OCI-LY7 (cell line): ENCODE data around the gene MYBL2. TPM values are rescaled to one million over a fixed set of nuclear protein-coding genes. Genes with fewer than 3 reads are reported as not detected.

Source experiments
- Bru-seq: library from RNA; stranded (reverse); fragments of 400-500 nt; gene quantifications from one replicate; lab custom pipeline; 2021; lab: Mats Ljungman, UMichigan
- BruChase-seq, 2 experiments: library from RNA; stranded (reverse); fragments of 400-500 nt; gene quantifications; one replicate each; lab custom pipeline; 2021; lab: Mats Ljungman, UMichigan
- BruUV-seq: library from RNA; stranded (reverse); fragments of 400-500 nt; replicated peaks from 2 replicates; lab custom pipeline; 2021; lab: Mats Ljungman, UMichigan
- CTCF ChIA-PET: fragments of 300-600 bp; sonication (Branson Sonifier 250); formaldehyde crosslinking; loops from one replicate; lab custom pipeline; 2022; ENCODE audit warnings: antibody characterized with exemption; ENCODE audit not compliant: unreplicated experiment; lab: Charles Lee
- POLR2A ChIA-PET: fragments of 300-600 bp; sonication (Branson Sonifier 250); formaldehyde crosslinking; loops from one replicate; lab custom pipeline; 2022; ENCODE audit warnings: antibody characterized with exemption; lab: Charles Lee
- DNase-seq: peaks from one replicate; pipeline ENCODE4 v3.0.0-alpha.2; 2015; ENCODE audit warnings: low spot score
- H2AFZ ChIP-seq: fragments of 200-600 bp; sonication (generic), shearing (Covaris generic); 2 replicates; pipeline ENCODE4 v1.6.1; 2014; ENCODE audit warnings: mild to moderate bottlenecking, antibody characterized with exemption, low read length, moderate library complexity
- H3K27ac ChIP-seq: fragments of 200-600 bp; sonication (generic); 2 replicates; pipeline ENCODE4 v1.5.1; 2014; ENCODE audit warnings: mixed run types, low read depth, mild to moderate bottlenecking, moderate library complexity, low read length, inconsistent platforms; ENCODE audit not compliant: poor library complexity, severe bottlenecking
- H3K36me3 ChIP-seq: fragments of 200-600 bp; sonication (generic); 2 replicates; pipeline ENCODE4 v1.6.1; 2014; ENCODE audit warnings: mild to moderate bottlenecking, antibody characterized with exemption, low read length, moderate library complexity, mixed read lengths; ENCODE audit not compliant: insufficient read depth
- H3K4me1 ChIP-seq: fragments of 200-600 bp; sonication (generic); 2 replicates; pipeline ENCODE4 v1.5.1; 2014; ENCODE audit warnings: mild to moderate bottlenecking, low read length; ENCODE audit not compliant: insufficient read depth, poor library complexity, severe bottlenecking
- H3K4me2 ChIP-seq: fragments of 200-600 bp; sonication (generic); 2 replicates; pipeline ENCODE4 v1.6.1; 2014; ENCODE audit warnings: mild to moderate bottlenecking, low read length
- H3K4me3 ChIP-seq: fragments of 200-600 bp; sonication (generic); 2 replicates; pipeline ENCODE4 v1.5.1; 2014; ENCODE audit warnings: mild to moderate bottlenecking, low read depth, low read length; ENCODE audit not compliant: poor library complexity, severe bottlenecking
- H3K79me2 ChIP-seq: fragments of 200-600 bp; sonication (generic); 2 replicates; pipeline ENCODE4 v1.6.1; 2016; ENCODE audit warnings: low read depth, mild to moderate bottlenecking, low read length, moderate library complexity, mixed read lengths; ENCODE audit not compliant: insufficient read depth
- H3K9me2 ChIP-seq: fragments of 200-600 bp; sonication (generic); 2 replicates; pipeline ENCODE4 v1.6.1; 2016; ENCODE audit warnings: mild to moderate bottlenecking, low read length, mixed read lengths; ENCODE audit not compliant: insufficient read depth
- H3K9me3 ChIP-seq: fragments of 200-600 bp; sonication (generic); 2 replicates; pipeline ENCODE4 v1.6.1; 2014; ENCODE audit warnings: mild to moderate bottlenecking, mixed run types, low read length, mixed read lengths
- H4K20me1 ChIP-seq: fragments of 200-600 bp; sonication (generic); 2 replicates; pipeline ENCODE4 v1.6.1; 2014; ENCODE audit warnings: mild to moderate bottlenecking, antibody characterized with exemption, low read length, moderate library complexity, mixed read lengths; ENCODE audit not compliant: insufficient read depth
- CTCF ChIP-seq: fragments of 200-600 bp; sonication (generic); conservative IDR thresholded peaks from 2 replicates; pipeline ENCODE4 v1.5.1; 2014; ENCODE audit warnings: mild to moderate bottlenecking, antibody characterized with exemption, low read length, moderate library complexity, mixed read lengths
- EZH2phosphoT487 ChIP-seq: fragments of 200-600 bp; sonication (generic); IDR thresholded peaks from 2 replicates; pipeline ENCODE4 v1.6.1; 2018; ENCODE audit warnings: low read depth, borderline replicate concordance, mild to moderate bottlenecking, mixed run types, antibody characterized with exemption, low read length, moderate library complexity, mixed read lengths
- intact Hi-C: fragments of 100-400 bp; cut with micrococcal nuclease; formaldehyde crosslinking; loops from one replicate; pipeline ENCODE4 v1.10.0; 2022; ENCODE audit not compliant: unreplicated experiment
- long read RNA-seq: library from polyadenylated mRNA; stranded (forward); transcript quantifications from one replicate; pipeline ENCODE4 v2.0.0, GENCODE V29; 2022
- total RNA-seq, 2 experiments: library from RNA; depleted of rRNA in 1 of 2; stranded (reverse); fragments of >200 nt in 1 of 2; shearing (Covaris generic) in 1 of 2; gene quantifications; 2 replicates each; pipeline ENCODE4 v1.2.3, GENCODE V29; 2014 to 2022

Gene MYBL2
- total RNA-seq (2014; rRNA removed; shearing (Covaris generic)) (226 and 268 TPM in 2 replicates), total RNA-seq (2022) (450 and 472 TPM in 2 replicates), Bru-seq, nascent RNA (percentile 93 among the genes with signal in this experiment), BruChase-seq, experiment 1, labeled RNA remaining after a 6-hour chase (percentile 95 among the genes with signal in this experiment), BruChase-seq, experiment 2, labeled RNA remaining after a 2-hour chase (percentile 92 among the genes with signal in this experiment)
- long read RNA-seq, transcript MYBL2-202 (13 exons, 2,704 nt): minor isoform, 8 of 1,625 reads
- long read RNA-seq, transcript MYBL2-201 (14 exons, 2,639 nt): major isoform, 1,308 of 1,625 reads
- long read RNA-seq, partial matches to known transcripts: 139 of 1,625 reads
- long read RNA-seq, other reads (novel, unspliced or antisense): 170 of 1,625 reads

GRCh38 chr20:43666376-43667328, at the start of gene MYBL2:
MYBL2 (plus strand) TSS chr20:43667114; CDS start chr20:43667284, 170 bp downstream.
- Histone ChIP-seq H2AFZ (no peak within 1 kb of the TSS), H3K79me2 (peaks cover 46% of the 10 kb centered on the region), H3K4me1 (peaks cover 61% of the 10 kb centered on the region), H4K20me1 (peaks cover 24% of the 10 kb centered on the region; the same call in 1 of the 2 replicates), H3K4me2 (peak within 1 kb of the TSS; percentile 98), H3K27ac (peak within 1 kb of the TSS; percentile 85), H3K9me3 (no peaks in the 10 kb centered on the region), H3K9me2 (no peaks in the 10 kb centered on the region), H3K36me3 (peaks cover 44% of the 10 kb centered on the region), H3K4me3 (peak within 1 kb of the TSS; percentile 96)
- TF ChIP-seq CTCF (no peak), EZH2phosphoT487 (no peak)
- no TSS peak for BruUV-seq
- peak; percentile 92 for DNase-seq
- CTCF ChIA-PET: no interaction called here
- intact Hi-C loops: loop anchor here (1.0 to 2.0 kb wide), 2 partner anchors 16 to 44 kb away; no protein-coding TSS in a partner anchor
- POLR2A ChIA-PET: interaction anchor here (0.6 to 1.0 kb wide), 2 partner anchors 14 to 51 kb away, joined by 5 to 9 read pairs; no protein-coding TSS in a partner anchor

- Histone ChIP-seq H3K4me2 (no peak overlapping the region), H3K36me3 (peaks cover 16% of the 10 kb centered on the region), H3K9me3 (no peaks in the 10 kb centered on the region), H4K20me1 (no peaks in the 10 kb centered on the region), H3K27ac (no peak overlapping the region), H2AFZ (no peak overlapping the region), H3K9me2 (no peaks in the 10 kb centered on the region), H3K79me2 (no peaks in the 10 kb centered on the region), H3K4me3 (no peak overlapping the region), H3K4me1 (no peaks in the 10 kb centered on the region)
- intact Hi-C loops: no loop called here
- TF ChIP-seq EZH2phosphoT487 (no peak), CTCF (no peak)
- CTCF ChIA-PET: no interaction called here
- BruUV-seq: no TSS peak
- no peak for DNase-seq
- POLR2A ChIA-PET: no interaction called here
Measured at GRCh38 chr20:43631598-43631997, 35.3 kb upstream of the MYBL2 start.
